OCI-LY3 (cell line): ENCODE measurements around the gene CCT8.

ENCODE experiments used
- EZH2phosphoT487 ChIP-seq: fragments of 200-600 bp; shearing (Covaris generic); IDR thresholded peaks from 2 replicates; pipeline ENCODE4 v1.6.1; 2018; ENCODE audit warnings: antibody characterized with exemption, mixed run types, low read depth
- TF ChIP-seq, protein P1 (sequence below): fragments of 200-600, 300-600 bp; sonication (generic); IDR thresholded peaks from 2 replicates; pipeline ENCODE4 v1.5.1; 2014; ENCODE audit warnings: antibody characterized with exemption, low read length, low read depth

DNA sequence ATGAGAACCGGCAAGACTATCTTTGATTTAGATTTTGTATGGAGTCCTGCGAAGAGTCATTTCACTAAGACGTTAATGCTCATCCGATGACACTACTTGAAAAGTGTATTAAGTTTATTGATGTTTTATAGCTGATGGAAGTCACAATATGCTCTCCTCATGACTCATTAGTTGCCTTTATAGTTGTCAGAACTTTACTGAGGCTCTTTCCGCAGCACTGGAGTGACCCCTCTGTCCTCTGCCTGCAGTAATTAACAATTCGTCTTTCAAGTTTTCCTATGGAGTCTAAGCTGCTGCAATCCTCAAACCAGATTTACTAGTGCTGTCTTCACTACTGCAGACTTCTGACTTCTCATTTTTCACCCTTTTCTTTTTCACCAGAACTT is 48.1 kb downstream of the CCT8 start:
- TF ChIP-seq, protein P1, sequence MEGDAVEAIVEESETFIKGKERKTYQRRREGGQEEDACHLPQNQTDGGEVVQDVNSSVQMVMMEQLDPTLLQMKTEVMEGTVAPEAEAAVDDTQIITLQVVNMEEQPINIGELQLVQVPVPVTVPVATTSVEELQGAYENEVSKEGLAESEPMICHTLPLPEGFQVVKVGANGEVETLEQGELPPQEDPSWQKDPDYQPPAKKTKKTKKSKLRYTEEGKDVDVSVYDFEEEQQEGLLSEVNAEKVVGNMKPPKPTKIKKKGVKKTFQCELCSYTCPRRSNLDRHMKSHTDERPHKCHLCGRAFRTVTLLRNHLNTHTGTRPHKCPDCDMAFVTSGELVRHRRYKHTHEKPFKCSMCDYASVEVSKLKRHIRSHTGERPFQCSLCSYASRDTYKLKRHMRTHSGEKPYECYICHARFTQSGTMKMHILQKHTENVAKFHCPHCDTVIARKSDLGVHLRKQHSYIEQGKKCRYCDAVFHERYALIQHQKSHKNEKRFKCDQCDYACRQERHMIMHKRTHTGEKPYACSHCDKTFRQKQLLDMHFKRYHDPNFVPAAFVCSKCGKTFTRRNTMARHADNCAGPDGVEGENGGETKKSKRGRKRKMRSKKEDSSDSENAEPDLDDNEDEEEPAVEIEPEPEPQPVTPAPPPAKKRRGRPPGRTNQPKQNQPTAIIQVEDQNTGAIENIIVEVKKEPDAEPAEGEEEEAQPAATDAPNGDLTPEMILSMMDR = no peak
- no peak for TF ChIP-seq EZH2phosphoT487
